Lower lobe of right lung (tissue), 2 donors: Measurements from ENCODE around the gene NRXN3. TPM values are rescaled to one million over a fixed set of nuclear protein-coding genes. Genes with fewer than 3 reads are reported as not detected.

Source experiments
- ATAC-seq, 2 donors: fragments of 200-7000 bp; cut with Tn5 transposase; one replicate each; pipeline ENCODE4 v1.9.1; 2020 to 2022; ENCODE audit warnings: mild to moderate bottlenecking in 2 of 2, moderate library complexity in 2 of 2
- DNase-seq: peaks from one replicate; pipeline ENCODE4 v3.0.0-alpha.2; 2020
- H3K27ac ChIP-seq: fragments of 200-600 bp; one replicate; pipeline ENCODE4 v1.8.0; 2022
- H3K27me3 ChIP-seq: fragments of 200-600 bp; one replicate; pipeline ENCODE4 v1.8.0; 2022; ENCODE audit warnings: low read depth
- H3K36me3 ChIP-seq: fragments of 200-600 bp; one replicate; pipeline ENCODE4 v1.8.0; 2022; ENCODE audit warnings: mild to moderate bottlenecking
- H3K4me1 ChIP-seq: fragments of 200-600 bp; one replicate; pipeline ENCODE4 v1.8.0; 2022
- H3K4me3 ChIP-seq: fragments of 200-600 bp; one replicate; pipeline ENCODE4 v1.8.0; 2022; ENCODE audit warnings: mild to moderate bottlenecking
- H3K9me3 ChIP-seq: fragments of 200-600 bp; one replicate; pipeline ENCODE4 v1.8.0; 2022
- intact Hi-C: fragments of 100-400 bp; cut with DNase I; formaldehyde crosslinking; loops from one replicate; pipeline ENCODE4 v1.11.0; 2022
- total RNA-seq: library from RNA; stranded (reverse); fragmentation: NEBNext Ultra II Directional; extraction: Animal tissue kit (Norgen Biotek cat#: 25700); gene quantifications from one replicate; pipeline ENCODE4 v1.2.1, GENCODE V29; 2021
- TF ChIP-seq, protein P1 (sequence below): fragments of 200-600 bp; IDR thresholded peaks from one replicate; pipeline ENCODE4 v1.8.0; 2022; ENCODE audit warnings: antibody characterized with exemption, mild to moderate bottlenecking
- donor health status: DM: no; HTN: yes; CAD: no; lungs with severe emphysema.

Gene NRXN3
- total RNA-seq, 1 donor from 2014 or later: 9.0 TPM

DNA sequence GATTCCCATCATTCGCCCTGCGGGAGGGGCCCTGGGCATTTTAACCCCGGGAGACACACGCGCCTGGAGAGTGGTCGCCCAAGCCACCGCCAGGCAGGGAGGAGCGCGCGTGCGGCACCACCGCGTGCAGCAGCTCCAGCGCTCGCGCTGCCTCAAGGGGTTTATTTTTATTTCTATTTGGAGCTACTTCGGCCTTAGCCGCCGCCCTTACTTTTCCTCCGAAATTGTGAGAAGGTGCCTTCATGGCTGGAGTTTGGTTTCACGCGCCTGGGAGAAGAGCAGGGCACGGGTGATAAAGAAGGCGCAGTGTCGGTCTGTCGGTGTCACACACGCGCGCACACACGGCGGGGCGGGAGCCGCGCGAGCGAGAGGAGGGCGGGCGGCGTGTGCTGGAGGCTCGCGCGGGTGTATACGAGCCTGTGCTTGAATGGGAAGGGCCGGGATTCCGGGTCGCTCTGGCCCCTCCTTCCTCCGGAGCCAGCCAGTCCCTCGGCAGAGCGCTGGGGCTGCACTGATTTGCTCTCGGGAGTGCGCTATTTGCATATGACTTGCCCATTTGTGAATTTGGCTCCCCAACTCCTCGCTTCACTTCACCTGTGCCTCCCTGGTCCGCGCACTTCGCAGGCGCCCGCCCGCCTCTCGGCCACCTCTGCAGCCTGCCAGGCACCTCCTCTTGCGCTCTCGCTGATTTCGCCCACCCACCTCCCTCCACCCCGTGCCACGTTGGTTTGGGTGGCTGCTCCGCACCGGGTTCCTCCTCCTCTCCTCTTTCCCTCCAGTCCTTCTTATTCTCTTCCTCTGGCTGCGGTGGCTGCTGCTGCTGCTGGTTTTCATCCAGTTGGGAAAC, 1108.8 kb downstream of the NRXN3 start:
- intact Hi-C loops: no loop called here

DNA sequence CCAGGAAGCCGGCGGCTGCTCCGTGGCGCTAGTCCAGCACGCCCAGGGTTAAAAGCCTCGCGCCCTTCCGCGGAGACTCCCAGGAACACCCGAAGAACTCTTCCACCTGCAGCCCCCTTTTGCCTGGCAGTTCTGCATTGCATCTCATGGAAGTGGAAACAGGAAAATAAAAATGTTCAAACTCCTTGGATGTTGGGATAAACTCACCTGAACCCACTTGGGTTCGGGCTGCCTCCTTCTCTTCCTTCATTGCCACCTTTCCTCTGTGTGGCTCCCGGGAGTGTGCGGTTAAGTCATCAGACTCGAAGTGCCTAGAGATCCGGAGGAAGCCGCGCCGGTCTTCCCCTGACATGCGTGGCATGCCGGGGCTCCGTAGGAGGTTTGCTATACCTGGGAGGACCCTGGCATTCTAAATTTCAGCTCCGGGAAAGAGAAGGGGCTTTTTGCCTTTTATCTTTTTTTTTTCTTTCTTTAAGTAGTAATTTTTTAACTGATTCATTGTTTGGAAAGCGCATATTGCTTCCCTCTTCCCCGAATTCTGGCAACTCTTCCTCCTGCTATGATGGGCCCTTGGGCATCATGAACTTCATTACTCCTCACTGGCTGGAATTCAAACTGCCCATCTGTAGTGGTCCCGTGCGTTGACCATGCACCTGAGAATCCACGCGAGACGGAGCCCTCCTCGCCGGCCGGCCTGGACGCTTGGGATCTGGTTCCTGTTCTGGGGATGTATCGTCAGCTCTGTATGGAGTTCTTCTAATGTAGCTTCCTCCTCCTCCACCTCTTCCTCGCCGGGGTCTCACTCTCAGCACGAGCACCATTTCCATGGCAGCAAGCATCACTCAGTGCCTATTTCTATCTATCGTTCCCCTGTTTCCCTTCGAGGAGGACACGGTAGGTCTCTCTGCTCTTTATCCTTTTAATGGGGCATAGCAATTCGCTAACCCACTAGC, 1109.7 kb downstream of the NRXN3 start:
- no peak overlapping the region for H3K27ac ChIP-seq
- ATAC-seq: peak; percentile 42 to 66
- intact Hi-C loops: no loop called here

More for the DNA sequence above, 1108.8 kb downstream of the NRXN3 start:
- H3K4me3 ChIP-seq: peak overlapping the region; percentile 61
- TF ChIP-seq, protein P1, sequence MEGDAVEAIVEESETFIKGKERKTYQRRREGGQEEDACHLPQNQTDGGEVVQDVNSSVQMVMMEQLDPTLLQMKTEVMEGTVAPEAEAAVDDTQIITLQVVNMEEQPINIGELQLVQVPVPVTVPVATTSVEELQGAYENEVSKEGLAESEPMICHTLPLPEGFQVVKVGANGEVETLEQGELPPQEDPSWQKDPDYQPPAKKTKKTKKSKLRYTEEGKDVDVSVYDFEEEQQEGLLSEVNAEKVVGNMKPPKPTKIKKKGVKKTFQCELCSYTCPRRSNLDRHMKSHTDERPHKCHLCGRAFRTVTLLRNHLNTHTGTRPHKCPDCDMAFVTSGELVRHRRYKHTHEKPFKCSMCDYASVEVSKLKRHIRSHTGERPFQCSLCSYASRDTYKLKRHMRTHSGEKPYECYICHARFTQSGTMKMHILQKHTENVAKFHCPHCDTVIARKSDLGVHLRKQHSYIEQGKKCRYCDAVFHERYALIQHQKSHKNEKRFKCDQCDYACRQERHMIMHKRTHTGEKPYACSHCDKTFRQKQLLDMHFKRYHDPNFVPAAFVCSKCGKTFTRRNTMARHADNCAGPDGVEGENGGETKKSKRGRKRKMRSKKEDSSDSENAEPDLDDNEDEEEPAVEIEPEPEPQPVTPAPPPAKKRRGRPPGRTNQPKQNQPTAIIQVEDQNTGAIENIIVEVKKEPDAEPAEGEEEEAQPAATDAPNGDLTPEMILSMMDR: no peak
- no peak overlapping the region for H3K27ac ChIP-seq
- peaks cover 12% of the 10 kb centered on the region for H3K4me1 ChIP-seq
- H3K9me3 ChIP-seq: no peaks in the 10 kb centered on the region
- H3K27me3 ChIP-seq: no peaks in the 10 kb centered on the region
- DNase-seq (peak; percentile 88), ATAC-seq (peak; percentile 97 to 99)
- H3K36me3 ChIP-seq: no peaks in the 10 kb centered on the region

DNA sequence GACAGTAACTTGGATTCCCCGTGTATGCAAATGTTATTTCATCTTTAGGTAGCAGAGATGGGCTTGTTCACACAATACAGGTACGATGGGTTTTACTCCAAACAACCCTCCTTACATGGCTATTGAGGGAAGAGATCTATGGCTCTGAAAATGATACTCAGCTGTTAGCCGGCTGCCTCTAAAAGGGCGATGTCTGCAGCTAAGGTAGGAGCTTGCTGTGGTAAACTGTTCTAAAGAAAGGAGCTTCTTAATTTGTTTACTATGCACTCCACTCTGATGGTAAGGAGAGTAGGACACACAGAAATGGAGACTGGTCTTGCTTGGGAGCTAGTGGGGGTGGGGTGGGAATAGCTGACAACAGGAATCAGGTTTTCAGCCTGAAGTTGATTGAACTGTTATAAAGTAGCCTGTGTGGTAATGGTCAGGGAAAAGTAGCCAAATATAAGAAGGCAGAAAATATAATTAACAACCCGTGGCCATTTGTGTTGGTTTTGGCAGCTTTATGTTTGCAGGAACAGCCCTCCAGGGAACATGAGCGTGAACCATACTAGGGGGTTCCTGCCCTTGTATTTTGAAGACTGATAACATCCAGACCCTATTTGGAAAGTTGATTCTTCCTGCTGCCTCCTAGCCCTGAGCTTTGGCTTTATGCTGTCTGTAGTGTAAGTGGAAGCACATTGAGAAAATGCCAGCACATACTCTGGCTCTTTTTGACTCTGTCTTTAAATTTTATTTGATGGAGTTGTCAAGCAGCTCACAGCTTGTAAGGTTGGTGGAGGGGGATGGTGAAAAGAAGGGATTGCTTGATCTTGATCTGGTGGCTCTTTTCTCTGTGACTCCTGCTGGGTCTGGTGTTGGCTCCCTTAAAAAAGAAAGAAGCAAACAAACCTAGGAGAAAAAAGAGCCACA, 1111.3 kb downstream of the NRXN3 start:
- Histone ChIP-seq H3K9me3 (no peaks in the 10 kb centered on the region), H3K36me3 (no peaks in the 10 kb centered on the region), H3K27ac (no peak overlapping the region), H3K4me3 (peak overlapping the region; percentile 61), H3K4me1 (peaks cover 12% of the 10 kb centered on the region), H3K27me3 (no peaks in the 10 kb centered on the region)
- TF ChIP-seq, protein P1: no peak
- intact Hi-C loops: no loop called here
- DNase-seq: no peak
- no peak for ATAC-seq

More for the DNA sequence above, 1109.7 kb downstream of the NRXN3 start:
- TF ChIP-seq, protein P1: no peak
- DNase-seq: peak; percentile 53
- Histone ChIP-seq H3K4me3 (peak overlapping the region; percentile 61), H3K36me3 (no peaks in the 10 kb centered on the region), H3K9me3 (no peaks in the 10 kb centered on the region), H3K4me1 (peaks cover 12% of the 10 kb centered on the region), H3K27me3 (no peaks in the 10 kb centered on the region)

DNA sequence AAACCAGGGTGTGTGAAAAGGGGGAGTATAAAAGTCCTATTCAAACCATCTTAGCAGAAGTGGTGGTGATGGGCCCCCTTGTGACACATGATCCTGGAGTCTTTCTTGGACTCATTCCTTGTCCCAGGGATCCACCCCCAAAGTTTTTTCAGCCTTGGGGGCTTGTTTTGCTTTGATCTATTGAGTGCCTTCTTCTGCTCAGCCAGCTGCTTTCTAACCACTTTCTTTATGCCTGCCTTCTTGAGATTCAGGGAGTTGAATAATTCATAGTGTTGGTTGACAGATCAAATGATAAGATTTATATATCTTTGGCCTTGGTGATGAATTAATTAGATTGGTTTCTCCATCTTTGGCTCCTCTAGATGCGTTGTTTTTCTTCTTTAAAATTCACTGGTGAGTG, 1114.4 kb downstream of the NRXN3 start:
- no peak for DNase-seq
- no peaks in the 10 kb centered on the region for H3K9me3 ChIP-seq
- intact Hi-C loops: no loop called here
- TF ChIP-seq, protein P1: no peak
- no peak overlapping the region for H3K4me3 ChIP-seq
- H3K36me3 ChIP-seq: no peaks in the 10 kb centered on the region
- no peaks in the 10 kb centered on the region for H3K4me1 ChIP-seq
- no peak overlapping the region for H3K27ac ChIP-seq
- H3K27me3 ChIP-seq: no peaks in the 10 kb centered on the region
- ATAC-seq: no peak

DNA sequence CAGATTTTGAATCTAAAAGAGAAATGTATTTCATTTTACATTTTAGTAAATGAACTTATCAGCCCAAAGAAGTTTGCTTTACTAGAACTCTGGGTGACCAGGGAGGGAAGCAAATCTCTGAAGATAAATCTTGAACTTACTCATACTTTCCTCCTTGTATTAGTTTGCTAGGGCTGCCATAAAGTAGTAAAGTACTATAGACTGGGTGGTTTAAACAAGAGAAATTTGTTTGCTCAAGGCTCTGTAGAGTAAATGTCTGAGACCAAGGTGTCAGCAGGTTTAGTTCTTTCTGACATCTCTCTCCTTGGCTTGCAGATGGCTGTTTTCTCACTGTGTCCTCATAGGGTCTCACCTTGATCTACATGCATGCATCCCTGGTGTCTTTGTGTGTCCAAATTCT, 1115.1 kb downstream of the NRXN3 start:
- Histone ChIP-seq H3K4me1 (no peaks in the 10 kb centered on the region), H3K4me3 (no peak overlapping the region), H3K9me3 (no peaks in the 10 kb centered on the region), H3K27me3 (no peaks in the 10 kb centered on the region), H3K36me3 (no peaks in the 10 kb centered on the region), H3K27ac (no peak overlapping the region)
- ATAC-seq: no peak
- DNase-seq: no peak
- intact Hi-C loops: no loop called here
- TF ChIP-seq, protein P1: no peak
